ENCODE results near the gene ABCD1.
A peak's percentile ranks its signal among the peaks of the same experiment; 100 is the strongest.
"Not testable (repeated sequence)": the region's sequence is repeated elsewhere in the genome, so short reads cannot be mapped to it uniquely, and the experiment has no call there.

Gene ABCD1

GRCh38 chrX:153708415-153708814 lies 16.2 kb upstream of the ABCD1 start:
- peak; percentile 47 for DNase-seq

GRCh38 chrX:153709726-153710674 lies 14.7 kb upstream of the ABCD1 start:
- DNase-seq = no peak

GRCh38 chrX:153714256-153714655 lies 10.4 kb upstream of the ABCD1 start:
- DNase-seq = no peak

GRCh38 chrX:153717445-153717844 lies 7.2 kb upstream of the ABCD1 start:
- DNase-seq = no peak

GRCh38 chrX:153719238-153719637 lies 5.4 kb upstream of the ABCD1 start:
- DNase-seq = no peak

GRCh38 chrX:153719701-153720100 lies 5.0 kb upstream of the ABCD1 start:
- no peak for DNase-seq

DNA sequence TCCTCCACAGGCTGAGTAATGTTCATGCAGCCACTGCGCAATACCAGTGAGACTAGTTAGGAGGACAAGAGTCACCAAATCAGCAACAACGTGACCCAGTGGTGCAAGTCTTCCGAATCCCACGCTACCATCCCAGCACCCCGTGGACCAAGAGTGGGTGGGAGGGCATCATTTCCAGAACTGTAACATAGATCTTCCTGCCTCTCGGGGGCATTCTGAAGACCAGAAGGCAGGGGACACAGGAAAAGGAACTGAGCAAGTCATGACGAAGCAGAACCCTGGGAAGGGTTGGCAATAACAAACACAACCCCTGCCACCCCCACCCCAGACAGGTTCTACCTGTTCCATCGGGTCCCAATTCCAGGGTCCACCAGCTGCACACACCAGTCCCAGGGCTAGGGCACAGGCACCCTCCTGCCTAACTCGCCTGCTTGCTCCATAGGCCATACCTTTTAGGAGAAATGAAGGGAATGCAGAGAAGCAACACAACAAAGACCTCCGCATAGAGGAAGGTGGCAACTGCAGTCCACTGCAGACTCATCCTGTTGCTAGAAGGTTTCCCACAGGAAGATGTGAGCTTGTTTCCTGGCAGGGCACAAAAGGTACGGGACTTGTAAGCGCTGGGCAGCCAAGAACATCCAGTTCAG lies 1.8 kb upstream of the ABCD1 start:
- DNase-seq = no peak

GRCh38 chrX:153723351-153724251 lies 1.1 kb upstream of the ABCD1 start:
- peak; percentile 77 for DNase-seq

DNA sequence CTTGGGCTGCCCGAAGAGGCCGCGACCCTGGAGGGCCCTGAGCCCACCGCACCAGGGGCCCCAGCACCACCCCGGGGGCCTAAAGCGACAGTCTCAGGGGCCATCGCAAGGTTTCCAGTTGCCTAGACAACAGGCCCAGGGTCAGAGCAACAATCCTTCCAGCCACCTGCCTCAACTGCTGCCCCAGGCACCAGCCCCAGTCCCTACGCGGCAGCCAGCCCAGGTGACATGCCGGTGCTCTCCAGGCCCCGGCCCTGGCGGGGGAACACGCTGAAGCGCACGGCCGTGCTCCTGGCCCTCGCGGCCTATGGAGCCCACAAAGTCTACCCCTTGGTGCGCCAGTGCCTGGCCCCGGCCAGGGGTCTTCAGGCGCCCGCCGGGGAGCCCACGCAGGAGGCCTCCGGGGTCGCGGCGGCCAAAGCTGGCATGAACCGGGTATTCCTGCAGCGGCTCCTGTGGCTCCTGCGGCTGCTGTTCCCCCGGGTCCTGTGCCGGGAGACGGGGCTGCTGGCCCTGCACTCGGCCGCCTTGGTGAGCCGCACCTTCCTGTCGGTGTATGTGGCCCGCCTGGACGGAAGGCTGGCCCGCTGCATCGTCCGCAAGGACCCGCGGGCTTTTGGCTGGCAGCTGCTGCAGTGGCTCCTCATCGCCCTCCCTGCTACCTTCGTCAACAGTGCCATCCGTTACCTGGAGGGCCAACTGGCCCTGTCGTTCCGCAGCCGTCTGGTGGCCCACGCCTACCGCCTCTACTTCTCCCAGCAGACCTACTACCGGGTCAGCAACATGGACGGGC lies 579 bp downstream of the ABCD1 start:
- DNase-seq = no peak

GRCh38 chrX:153725832-153726285 lies 1.2 kb downstream of the ABCD1 start:
- DNase-seq = no peak

- DNase-seq = peak; percentile 50
Observed at GRCh38 chrX:153726286-153727122, 1.8 kb downstream of the ABCD1 start.

DNA sequence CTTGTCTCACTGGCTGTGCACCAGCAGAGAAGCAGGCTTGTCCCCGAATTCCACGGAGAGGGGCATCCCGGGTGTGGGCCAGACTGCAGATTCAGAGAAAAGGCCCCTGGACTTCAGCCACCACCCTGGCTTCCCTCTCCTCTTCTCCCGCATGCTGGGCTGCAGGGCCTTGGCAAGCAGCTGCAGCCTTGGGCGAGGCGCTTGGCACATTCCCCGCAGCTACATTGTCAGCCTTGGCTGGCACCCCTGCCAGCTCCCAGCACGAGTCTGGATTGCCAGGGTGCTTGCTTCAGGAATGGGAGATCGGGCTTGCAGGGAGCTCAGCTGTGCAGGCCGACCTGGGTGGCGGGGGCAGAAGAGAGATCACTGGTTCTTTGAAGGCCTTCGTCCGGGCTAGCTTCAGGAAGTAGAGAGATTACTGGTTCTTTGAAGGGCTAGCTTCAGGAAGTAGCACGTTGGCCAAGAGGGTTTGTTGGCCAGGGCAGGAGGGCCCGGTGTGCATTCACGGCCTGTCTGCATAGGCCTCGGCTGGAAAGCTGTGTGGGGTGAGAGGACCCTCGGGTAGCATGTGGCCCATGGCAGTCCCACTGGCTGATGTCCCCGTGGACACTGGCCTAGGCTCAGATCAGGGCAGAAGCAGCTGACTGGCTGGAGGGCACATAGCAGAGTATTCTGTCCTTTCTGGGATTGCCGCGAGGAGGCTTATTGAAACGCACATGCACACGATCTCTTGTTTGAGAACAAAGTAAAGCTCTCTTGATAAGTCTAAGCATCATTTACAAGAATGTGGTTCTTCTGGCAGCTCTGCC lies 2.7 kb downstream of the ABCD1 start:
- no peak for DNase-seq

GRCh38 chrX:153728095-153728494 lies 3.4 kb downstream of the ABCD1 start:
- DNase-seq = no peak

DNA sequence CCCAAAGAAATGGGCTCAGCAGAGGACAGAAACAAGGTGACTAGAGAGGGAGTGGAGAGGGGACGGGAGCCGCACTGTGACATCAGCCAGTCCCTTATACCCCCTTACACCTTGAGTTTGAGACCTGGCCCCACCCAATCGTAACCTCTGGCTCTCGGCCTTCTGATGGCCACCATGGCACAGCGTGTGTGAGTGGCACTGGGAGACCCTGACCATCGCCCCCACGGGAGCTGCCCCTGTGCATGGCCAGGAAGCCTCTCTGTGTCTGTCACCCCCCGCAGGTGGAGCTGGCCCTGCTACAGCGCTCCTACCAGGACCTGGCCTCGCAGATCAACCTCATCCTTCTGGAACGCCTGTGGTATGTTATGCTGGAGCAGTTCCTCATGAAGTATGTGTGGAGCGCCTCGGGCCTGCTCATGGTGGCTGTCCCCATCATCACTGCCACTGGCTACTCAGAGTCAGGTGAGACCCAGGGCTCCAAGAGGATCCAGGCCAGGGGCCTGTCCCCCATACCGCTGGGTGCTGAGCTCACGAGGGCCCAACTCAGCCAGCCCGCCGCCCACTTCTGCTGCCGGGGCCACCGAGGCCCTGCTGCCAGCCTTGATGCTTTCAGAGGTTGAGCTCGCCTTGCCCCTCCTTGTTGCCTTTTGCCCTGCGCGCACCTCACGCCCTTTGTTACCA lies 4.4 kb downstream of the ABCD1 start:
- DNase-seq = no peak

DNA sequence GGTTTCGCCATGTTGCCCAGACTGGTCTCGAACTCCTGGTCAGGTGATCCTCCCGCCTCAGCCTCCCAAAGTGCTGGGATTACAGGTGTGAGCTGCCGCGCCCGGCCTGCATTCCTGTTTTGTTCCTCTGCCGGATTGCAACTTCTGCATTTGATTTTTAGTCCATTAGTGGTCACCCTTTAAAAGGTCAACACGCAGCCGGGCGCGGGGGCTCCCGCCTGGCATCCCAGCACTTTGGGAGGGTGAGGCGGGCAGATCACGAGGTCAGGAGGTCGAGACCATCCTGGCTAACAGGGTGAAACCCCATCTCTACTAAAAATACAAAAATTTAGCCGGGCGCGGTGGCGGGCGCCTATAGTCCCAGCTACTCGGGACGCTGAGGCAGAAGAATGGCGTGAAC lies 5.5 kb downstream of the ABCD1 start:
- DNase-seq = not testable (repeated sequence)

GRCh38 chrX:153731117-153731844 lies 6.6 kb downstream of the ABCD1 start:
- DNase-seq = no peak

DNA sequence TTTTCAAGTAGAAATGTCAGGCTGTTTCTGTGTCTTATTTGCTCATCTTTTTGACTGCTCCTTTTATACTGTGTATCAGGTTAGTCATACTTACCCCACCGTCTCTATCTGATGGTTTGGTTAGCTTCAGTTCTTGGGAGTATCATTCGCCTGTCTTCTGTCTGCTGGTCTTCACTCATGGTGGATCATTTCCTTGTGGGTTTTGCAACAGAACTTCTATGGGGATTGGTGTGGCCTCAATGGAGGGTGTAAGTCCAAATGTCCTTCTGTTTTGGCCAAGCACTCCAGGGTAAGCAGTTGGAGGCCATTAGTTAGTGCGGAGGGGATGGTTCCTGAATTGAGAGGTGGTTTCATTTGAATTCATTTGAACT lies 7.2 kb downstream of the ABCD1 start:
- DNase-seq = no peak

- DNase-seq = no peak
Observed at GRCh38 chrX:153732401-153732800, 7.7 kb downstream of the ABCD1 start.
